ENCODE data around the gene ABCC5. TPM values are rescaled to one million over a fixed set of nuclear protein-coding genes. Genes with fewer than 3 reads are reported as not detected.

Gene ABCC5
- total and polyA plus RNA-seq, 7 donors, result 13.8 to 39.6 (median 22.0) TPM

- WGBS, 2 donors, result 89 to 90% methylated on average over 2 of the region's 2 CpGs
- TF ChIP-seq POLR2A (IDR thresholded peaks at IDR 0.05), result no peak
- no peak for TF ChIP-seq CTCF (IDR thresholded peaks at IDR 0.05)
- TF ChIP-seq EP300 (IDR thresholded peaks at IDR 0.05), result no peak
- TF ChIP-seq POLR2AphosphoS5 (IDR thresholded peaks at IDR 0.05), result no peak
These were observed 99.5 kb downstream of the ABCC5 start for GRCh38 chr3:183918178-183918577.

GRCh38 chr3:183917776-183918175 lies 99.9 kb downstream of the ABCC5 start:
- TF ChIP-seq CTCF (IDR thresholded peaks at IDR 0.05) (no peak), POLR2A (IDR thresholded peaks at IDR 0.05) (no peak), POLR2AphosphoS5 (IDR thresholded peaks at IDR 0.05) (no peak), EP300 (IDR thresholded peaks at IDR 0.05) (no peak)
- DNase-seq, result no peak
- no peaks in the 10 kb centered on the region for H3K27me3 ChIP-seq
- H3K27ac ChIP-seq, result no peak overlapping the region
- H3K36me3 ChIP-seq, result peaks cover 0 to 32% (median 8%) of the 10 kb centered on the region in 4 donors
- no peak overlapping the region for H3K4me3 ChIP-seq
- 87% methylated on average over 4 of the region's 4 CpGs for WGBS, 2 donors
- H3K4me1 ChIP-seq, result no peaks in the 10 kb centered on the region
- intact Hi-C loops (cut with DNase I), result no loop called here
- H3K9me3 ChIP-seq, result no peaks in the 10 kb centered on the region

More at GRCh38 chr3:183918178-183918577, 99.5 kb downstream of the ABCC5 start:
- Histone ChIP-seq H3K36me3 (peaks cover 0 to 36% (median 8%) of the 10 kb centered on the region in 4 donors), H3K27ac (no peak overlapping the region), H3K4me1 (no peaks in the 10 kb centered on the region), H3K4me3 (no peak overlapping the region), H3K9me3 (no peaks in the 10 kb centered on the region), H3K27me3 (no peaks in the 10 kb centered on the region)
- intact Hi-C loops (cut with DNase I), result no loop called here
- no peak for DNase-seq

- DNase-seq, result no peak
- H3K36me3 ChIP-seq, result peaks cover 0 to 4% (median 0%) of the 10 kb centered on the region in 4 donors
- no peak overlapping the region for H3K27ac ChIP-seq
- no peaks in the 10 kb centered on the region for H3K4me1 ChIP-seq
- no peak for TF ChIP-seq CTCF (IDR thresholded peaks at IDR 0.05)
- no peak for TF ChIP-seq POLR2A (IDR thresholded peaks at IDR 0.05)
- TF ChIP-seq POLR2AphosphoS5 (IDR thresholded peaks at IDR 0.05), result no peak
- no peak for TF ChIP-seq EP300 (IDR thresholded peaks at IDR 0.05)
- intact Hi-C loops (cut with DNase I), result no loop called here
- H3K4me3 ChIP-seq, result no peak overlapping the region
- whole genome bisulfite sequencing, 2 donors, result 90 to 93% methylated on average over 5 of the region's 5 CpGs
- no peaks in the 10 kb centered on the region for H3K9me3 ChIP-seq
- no peaks in the 10 kb centered on the region for H3K27me3 ChIP-seq
These were observed 102.8 kb downstream of the ABCC5 start for GRCh38 chr3:183914856-183915255.

- no peak for DNase-seq
- no peaks in the 10 kb centered on the region for H3K36me3 ChIP-seq
- no peaks in the 10 kb centered on the region for H3K4me1 ChIP-seq
- no peak overlapping the region for H3K27ac ChIP-seq
- no peak for TF ChIP-seq CTCF (IDR thresholded peaks at IDR 0.05)
- TF ChIP-seq POLR2AphosphoS5 (IDR thresholded peaks at IDR 0.05), result no peak
- no peak for TF ChIP-seq EP300 (IDR thresholded peaks at IDR 0.05)
- TF ChIP-seq POLR2A (IDR thresholded peaks at IDR 0.05), result no peak
- H3K4me3 ChIP-seq, result no peak overlapping the region
- H3K9me3 ChIP-seq, result no peaks in the 10 kb centered on the region
- intact Hi-C loops (cut with DNase I), result no loop called here
- WGBS, 2 donors, result 88 to 93% methylated on average over 9 of the region's 9 CpGs
- no peaks in the 10 kb centered on the region for H3K27me3 ChIP-seq
These were observed 104.1 kb downstream of the ABCC5 start for GRCh38 chr3:183913580-183913920.

GRCh38 chr3:183912895-183913579 lies 104.6 kb downstream of the ABCC5 start:
- 39 to 77% methylated on average over 10 of the region's 10 CpGs for WGBS, 2 donors
- H3K36me3 ChIP-seq, result no peaks in the 10 kb centered on the region
- H3K27me3 ChIP-seq, result no peaks in the 10 kb centered on the region
- H3K4me1 ChIP-seq, result no peaks in the 10 kb centered on the region
- no peak for TF ChIP-seq POLR2AphosphoS5 (IDR thresholded peaks at IDR 0.05)
- no peak for TF ChIP-seq POLR2A (IDR thresholded peaks at IDR 0.05)
- TF ChIP-seq CTCF (IDR thresholded peaks at IDR 0.05), result no peak
- TF ChIP-seq EP300 (IDR thresholded peaks at IDR 0.05), result no peak
- H3K9me3 ChIP-seq, result no peaks in the 10 kb centered on the region
- H3K27ac ChIP-seq, result no peak overlapping the region
- DNase-seq, result no peak
- intact Hi-C loops (cut with DNase I), result no loop called here
- no peak overlapping the region for H3K4me3 ChIP-seq
